ENCODE measurements around the gene NPIPA1.
"Not testable (repeated sequence)": the region's sequence is repeated elsewhere in the genome, so short reads cannot be mapped to it uniquely, and the experiment has no call there.

Gene NPIPA1

DNA sequence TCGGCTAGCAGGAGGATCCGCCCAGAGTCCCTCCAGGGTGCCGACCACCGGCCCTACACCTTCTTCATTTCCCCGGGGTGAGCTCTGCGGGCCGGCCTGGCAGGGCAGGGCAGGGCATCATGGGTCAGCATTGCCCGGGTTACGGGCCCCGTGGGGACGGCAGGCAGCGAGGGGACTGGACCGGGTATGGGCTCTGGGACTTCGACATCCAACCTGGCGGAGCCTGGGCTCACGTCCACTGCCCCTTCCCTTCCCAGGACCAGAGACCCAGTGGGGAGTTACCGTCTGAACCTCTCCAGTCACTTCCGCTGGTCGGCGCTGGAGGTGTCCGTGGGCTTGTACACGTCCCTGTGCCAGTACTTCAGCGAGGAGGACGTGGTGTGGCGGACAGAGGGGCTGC lies 7.0 kb upstream of the NPIPA1 start:
- not testable (repeated sequence) for DNase-seq (ENCODE audit: low read depth in 2 of 2)

DNA sequence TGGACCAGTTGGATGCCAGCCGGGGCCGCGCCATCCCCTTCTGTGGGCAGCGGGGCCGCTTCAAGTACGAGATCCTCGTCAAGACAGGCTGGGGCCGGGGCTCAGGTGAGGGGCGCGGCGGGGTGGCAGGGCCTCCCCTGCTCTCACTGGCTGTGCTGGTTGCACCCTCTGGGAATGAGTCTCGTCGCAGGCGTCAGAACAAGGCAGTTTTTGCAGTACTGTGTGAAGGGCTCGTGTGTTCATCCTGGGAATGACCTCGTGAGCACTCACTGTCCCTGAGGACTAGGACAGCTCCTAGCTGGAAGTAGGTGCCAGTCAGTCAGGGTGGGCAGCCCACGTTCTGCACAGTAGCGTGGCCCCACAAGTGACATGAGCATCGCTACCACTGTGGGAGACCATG lies 6.3 kb upstream of the NPIPA1 start:
- DNase-seq (ENCODE audit: low read depth in 2 of 2): not testable (repeated sequence)

DNA sequence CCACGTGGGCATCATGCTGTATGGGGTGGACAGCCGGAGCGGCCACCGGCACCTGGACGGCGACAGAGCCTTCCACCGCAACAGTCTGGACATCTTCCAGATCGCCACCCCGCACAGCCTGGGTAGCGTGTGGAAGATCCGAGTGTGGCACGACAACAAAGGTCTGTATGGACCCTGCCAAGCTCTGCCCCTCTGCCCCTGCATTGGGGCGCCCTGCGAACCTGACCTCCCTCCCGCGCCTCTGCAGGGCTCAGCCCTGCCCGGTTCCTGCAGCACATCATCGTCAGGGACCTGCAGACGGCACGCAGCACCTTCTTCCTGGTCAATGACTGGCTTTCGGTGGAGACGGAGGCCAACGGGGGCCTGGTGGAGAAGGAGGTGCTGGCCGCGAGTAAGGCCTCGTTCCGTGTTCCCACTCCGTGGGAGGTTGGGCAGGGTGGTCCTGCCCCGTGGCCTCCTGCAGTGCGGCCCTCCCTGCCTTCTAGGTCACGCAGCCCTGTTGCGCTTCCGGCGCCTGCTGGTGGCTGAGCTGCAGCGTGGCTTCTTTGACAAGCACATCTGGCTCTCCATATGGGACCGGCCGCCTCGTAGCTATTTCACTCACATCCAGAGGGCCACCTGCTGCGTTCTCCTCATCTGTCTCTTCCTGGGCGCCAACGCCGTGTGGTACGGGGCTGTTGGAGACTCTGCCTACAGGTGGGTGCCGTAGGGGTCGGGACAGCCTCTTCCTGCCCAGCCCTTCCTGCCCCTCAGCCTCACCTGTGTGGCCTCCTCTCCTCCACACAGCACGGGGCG lies 4.5 kb upstream of the NPIPA1 start:
- DNase-seq (ENCODE audit: low read depth in 2 of 2): not testable (repeated sequence)

DNA sequence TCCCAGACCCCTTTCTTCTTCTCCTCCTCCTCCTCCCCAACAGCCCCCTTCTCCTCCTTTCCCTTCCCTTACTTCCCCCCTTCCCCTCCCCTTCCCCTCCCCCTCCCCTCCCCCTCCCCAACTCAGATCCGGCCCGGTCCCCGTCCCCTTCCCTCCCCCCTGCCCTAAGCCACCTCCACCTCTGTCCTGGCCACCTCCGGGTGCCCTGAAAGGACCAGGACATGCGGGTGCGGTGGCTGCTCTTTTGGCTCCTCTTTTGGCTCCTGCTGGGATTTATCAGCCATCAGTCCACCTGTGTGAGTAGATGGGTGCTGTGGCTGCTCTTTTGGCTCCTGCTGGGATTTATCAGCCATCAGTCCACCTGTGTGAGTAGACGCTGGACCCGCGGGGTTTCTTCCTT lies 751 bp downstream of the NPIPA1 start:
- not testable (repeated sequence) for DNase-seq (ENCODE audit: low read depth in 2 of 2)

DNA sequence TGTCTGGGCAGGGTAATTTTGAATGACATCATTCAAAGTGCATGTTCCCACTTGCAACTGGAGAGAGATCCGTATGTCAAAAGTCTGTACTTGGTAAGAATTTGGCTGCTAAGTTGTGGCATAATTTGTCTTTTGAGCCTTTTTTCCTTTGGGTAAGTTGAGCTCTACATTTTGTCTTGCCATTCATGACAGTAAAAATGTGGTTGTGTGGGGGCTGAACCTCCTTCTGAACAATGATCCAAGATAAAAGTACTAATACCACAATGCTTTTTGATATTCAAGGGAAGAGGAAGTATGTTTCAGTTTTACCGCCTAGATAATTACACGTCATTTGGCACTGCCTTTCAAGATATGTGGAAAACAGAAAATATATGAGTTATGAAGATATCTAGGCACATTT lies 5.4 kb downstream of the NPIPA1 start:
- DNase-seq (ENCODE audit: low read depth in 2 of 2): not testable (repeated sequence)

DNA sequence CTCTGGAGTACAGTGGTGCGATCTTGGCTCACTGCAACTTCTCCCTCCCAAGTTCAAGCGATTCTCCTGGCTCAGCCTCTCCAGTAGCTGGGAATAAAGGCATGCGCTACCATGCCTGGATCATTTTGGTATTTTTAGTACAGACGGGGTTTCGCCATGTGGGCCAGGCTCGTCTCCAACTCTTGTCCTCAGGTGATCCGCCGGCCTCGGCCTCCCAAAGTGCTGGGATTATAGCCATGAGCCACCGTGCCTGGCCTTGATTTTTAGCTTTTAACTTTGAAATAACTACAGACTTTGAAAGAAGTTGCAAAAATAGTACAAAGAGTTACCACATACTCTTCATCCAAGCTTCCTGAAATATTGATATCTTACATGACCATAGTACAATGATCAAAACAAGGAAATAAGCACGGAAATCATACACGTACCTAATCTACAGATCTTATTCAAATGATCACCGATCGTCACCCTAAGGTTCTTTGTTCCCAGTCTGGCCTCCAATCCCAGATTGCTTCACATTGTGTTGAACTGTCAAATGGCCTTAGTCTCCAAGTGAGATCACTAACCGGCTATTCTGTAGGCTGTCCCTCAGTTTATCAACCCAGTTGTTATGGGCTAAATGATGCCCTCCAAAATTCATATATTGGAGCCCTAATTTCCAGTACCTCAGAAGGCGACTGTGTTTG lies 18.4 kb downstream of the NPIPA1 start:
- DNase-seq (ENCODE audit: low read depth in 2 of 2): no peak

DNA sequence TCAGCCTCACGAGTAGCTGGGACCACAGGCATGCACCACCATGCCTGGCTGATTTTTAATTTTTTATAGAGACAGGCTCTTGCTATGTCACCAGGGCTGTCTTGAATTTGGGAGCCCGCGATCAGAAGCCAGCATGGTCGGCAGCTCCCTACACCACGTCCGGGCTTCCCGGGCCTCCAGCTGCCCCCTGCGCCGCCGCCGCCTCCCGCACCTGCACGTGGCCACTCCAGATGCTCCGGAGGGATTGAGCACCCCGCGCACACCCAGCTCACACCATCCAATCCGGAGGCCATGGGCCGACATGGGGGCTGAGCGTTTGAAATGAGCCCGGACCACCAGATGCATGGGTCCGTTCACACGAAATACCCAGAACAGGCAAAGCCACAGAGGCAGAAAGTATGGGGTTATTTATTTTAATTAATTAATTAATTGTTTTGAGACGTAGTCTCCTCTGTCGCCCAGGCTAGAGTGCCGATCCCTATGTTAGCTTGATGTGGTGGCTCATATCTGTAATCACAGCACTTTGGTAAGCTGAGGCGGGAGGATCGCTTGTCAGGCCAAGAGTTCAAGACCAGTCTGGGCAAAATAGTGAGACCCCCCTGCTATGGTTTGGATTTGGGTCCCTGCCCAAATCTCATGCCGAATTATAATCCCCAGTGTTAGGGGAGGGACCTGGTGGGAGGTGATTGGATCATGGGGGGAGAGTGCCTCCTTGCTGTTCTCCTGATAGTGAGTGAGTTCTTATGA lies 20.5 kb downstream of the NPIPA1 start:
- no peak for DNase-seq (ENCODE audit: low read depth in 2 of 2)

DNA sequence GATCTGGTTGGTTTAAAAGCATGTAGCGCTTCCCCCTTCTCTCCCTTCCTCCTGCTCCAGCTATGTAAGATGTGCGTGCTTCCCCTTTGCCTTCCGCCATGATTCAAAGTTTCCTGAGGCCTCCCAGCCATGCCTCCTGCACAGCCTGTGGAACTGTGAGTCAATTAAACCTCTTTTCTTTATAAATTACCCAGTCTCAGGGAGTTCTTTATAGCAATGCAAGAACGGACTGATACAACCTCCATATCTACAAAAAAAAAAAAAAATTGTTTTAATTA lies 21.0 kb downstream of the NPIPA1 start:
- DNase-seq (ENCODE audit: low read depth in 2 of 2): no peak

DNA sequence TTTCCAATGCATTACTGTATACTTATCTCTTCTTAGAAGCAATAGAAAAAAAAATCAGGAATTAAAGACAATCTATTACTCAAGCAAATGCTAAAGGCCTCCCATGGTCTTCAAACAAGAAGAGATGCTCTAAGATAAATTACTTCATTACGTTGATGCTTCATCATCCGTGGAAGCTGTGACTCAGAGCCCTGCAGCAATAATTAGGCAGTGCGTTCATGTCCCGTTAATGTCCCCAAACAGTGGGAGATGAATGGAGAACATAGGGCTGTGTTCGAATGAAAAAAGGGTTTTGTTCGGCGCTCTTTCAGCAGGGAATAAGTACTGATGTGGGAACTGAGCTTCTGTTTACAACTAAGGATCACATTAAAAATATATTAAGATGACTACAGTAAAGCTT lies 21.7 kb downstream of the NPIPA1 start:
- DNase-seq (ENCODE audit: low read depth in 2 of 2): no peak

DNA sequence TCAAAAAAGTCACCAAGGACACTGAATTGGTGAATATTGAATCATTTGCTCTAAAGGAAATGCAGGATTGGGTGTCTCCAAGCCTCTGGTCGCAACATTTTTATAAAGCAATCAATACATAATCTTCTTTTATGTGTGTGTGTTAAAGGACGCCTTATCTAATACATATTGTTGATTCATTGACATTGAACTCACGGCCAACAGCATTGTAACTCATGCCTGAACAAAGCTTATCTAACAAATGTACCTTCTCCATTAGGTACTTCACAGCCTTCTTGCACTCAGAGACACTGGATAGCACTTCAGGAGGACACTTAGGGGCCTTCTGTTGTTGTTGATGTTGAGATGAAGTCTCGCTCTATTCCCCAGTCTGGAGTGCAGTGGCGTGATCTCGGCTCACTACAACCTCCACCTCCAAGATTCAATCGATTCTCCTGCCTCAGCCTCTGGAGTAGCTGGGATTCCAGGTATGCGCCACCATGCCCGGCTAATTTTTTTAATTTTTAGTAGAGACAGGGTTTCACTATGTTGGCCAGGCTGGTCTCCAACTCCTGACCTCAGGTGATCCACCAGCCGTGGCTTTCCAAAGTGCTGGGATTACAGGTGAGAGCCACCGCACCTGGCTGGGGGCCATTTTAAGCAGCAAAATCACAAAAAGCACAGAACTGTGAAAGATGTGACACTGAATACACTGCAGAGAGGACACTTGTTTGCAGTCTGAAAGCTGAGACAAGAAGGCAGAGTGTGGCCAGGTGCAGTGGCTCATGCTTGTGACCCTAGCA lies 24.4 kb downstream of the NPIPA1 start:
- DNase-seq (ENCODE audit: low read depth in 2 of 2): no peak

DNA sequence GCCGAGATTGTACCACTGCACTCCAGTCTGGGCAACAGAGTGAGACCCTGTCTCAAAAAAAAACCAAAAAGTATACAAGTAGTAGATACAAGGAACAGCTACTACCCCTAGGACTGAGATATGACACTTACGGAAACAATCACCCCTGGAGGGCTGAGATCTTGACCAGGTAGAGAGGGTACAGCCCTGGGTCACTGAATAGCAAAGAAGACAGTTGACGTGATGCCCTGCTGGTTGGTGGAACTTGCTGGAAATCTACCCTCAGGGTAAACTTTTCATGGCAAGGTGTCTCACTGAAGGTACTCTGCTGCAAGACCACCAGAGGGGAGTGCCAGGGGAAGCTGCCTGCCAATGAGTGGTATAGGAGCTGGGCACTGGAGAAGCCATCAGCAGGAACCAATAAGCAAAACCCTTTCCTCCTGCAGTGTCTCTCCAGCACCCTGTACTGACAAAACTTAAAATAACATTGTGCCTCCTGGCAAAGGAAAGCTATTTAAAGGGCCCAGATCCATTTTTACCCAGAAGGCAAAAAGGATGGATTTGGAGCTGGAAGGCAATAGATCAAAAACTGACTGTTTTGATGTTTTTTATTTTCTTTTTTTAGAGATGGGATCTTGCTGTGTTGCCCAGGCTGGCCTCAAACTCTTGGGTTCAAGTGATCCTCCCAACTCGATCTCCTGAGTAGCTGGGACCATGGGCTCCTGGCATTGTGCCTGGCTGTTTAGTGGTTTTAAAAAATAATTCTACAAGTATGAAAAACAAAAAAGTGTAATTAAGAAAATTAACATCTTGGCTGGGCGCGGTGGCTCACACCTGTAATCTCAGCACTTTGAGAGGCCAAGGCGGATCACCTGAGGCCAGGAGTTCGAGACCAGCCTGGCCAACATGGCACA lies 26.3 kb downstream of the NPIPA1 start:
- DNase-seq (ENCODE audit: low read depth in 2 of 2): no peak

DNA sequence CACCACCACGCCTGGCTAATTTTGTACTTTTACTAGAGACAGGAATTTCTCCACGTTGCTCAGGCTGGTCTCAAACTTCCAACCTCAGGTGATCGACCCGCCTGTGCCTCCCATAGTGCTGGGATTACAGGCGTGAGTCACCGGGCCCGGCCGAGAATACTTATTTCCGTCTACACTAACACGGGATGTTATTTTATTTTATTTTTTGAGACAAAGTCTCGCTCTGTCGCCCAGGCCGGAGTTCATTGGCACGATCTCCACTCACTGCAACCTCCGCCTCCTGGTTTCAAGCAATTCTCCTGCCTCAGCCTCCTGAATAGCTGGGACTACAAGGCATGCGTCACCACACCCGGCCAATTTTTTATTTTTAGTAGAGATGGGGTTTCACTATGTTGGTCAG lies 28.1 kb downstream of the NPIPA1 start:
- DNase-seq (ENCODE audit: low read depth in 2 of 2): no peak

DNA sequence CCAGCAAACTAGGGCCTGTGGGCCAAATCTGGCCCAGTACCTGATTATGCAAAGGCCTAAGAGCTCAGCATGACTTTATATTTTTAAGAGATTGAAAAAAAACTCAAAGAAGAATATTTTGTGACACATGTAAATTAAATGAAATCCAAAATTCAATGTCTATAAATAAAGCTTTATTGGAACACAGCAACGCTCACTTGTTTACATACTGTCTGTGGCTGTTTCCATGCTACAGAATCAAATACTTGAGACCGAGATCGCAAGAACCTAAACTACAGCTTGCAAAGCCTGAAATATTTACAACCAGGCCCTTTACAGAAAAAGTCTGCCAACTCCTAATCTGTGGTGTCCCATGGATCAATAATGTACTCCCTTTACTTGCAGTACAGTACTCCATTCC lies 32.6 kb downstream of the NPIPA1 start:
- not testable (repeated sequence) for DNase-seq (ENCODE audit: low read depth in 2 of 2)

DNA sequence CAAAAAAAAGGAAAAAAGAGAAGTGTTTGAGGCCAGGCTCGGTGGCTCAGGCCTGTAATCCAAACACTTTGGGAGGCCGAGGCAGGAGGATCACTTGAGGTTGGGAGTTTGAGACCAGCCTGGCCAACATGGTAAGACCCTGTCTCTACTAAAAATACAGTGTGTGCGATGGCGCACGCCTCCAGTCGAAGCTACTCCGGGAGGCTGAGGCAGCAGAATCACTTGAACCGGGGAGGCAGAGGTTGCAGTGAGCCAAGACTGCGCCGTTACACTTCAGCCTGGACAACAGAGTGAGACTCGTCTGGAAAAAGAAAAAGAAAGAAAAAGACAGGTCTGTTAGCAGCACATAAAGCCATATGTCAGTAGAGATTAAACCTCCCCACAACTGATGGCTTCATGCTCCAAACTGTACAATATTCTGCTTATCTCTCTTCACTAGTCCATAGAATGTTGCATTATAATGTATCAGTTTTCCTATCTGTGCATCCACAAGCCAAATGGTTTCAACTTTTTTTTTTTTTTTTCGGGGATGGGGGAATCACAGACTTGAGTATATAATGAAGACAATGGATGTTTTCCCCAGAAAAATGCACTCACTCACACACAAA lies 34.5 kb downstream of the NPIPA1 start:
- DNase-seq (ENCODE audit: low read depth in 2 of 2): not testable (repeated sequence)

DNA sequence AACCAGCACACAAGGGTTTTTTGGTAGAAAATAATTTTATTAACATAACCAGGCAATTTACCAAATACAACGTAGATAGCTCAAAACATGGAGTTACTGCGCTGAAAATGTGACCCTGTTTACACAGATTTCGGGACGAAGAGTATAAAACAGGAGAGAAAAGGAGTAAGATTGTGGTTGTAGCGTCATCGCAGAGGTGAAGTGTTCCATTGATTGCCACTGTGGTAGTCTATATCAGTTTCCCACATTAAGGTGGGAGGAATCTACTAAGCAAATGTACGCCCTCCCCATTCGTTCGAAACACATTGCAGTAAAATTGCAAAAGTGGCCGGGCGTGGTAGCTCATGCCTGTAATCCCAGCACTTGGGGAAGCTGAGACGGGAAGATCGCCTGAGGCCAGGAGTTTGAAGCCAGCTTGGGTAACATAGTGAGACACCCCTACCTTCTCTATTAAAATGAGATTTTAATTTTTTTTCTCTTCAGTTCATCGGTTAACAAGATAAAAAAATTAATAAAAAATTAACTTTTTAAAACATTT lies 36.6 kb downstream of the NPIPA1 start:
- not testable (repeated sequence) for DNase-seq (ENCODE audit: low read depth in 2 of 2)

DNA sequence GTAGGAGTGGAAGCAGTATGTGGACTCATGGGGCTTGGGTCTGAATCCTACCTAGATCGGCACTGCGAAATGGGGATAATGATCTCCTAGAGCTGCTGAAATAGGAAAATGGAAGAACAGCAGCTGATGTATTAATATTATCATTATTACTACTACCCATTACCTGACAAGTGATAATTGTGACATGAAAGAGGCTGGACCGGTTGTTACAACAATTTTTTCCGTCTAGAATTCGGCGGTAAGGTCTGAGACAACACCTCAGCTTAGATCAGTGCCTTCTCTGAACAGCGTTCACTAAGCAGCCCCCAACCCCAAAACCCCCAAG lies 37.0 kb downstream of the NPIPA1 start:
- DNase-seq (ENCODE audit: low read depth in 2 of 2): peak; percentile 20 to 23

DNA sequence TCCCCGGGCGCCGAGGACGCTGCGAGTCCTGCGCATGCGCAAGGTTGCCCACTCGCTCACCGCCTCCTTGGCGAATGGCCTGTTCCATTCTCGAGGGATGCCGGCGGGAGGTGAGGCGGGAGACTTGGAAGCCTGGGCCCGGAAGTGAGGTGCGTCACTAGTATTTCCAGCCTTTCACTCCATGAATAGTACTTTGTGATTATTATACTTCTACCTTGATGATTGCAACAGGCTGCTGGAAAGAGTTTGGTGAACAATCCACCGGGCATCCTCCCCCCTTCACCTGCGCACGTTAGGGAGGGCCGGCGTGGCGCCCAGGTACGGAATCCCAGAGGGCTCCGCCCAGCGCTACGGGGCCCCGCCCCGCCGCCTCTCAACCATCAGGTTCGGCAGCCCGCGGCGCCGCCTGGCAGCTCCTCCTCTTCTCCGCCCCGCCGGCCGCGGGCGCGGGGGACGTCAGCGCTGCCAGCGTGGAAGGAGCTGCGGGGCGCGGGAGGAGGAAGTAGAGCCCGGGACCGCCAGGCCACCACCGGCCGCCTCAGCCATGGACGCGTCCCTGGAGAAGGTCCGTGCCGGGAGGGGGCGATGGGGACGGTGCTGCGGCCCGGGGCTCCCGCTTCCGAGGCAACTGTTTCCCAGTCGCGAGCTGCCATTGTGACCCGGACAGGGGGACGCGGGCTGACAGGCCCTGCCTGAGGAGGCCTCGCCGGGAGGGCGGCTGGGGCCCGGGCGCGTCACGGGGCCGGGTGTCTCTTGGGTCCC lies 37.6 kb downstream of the NPIPA1 start, which contains the start of gene PDXDC1:
Gene PDXDC1, plus strand, starts transcription at position 371 of the 762 bp plus-strand sequence. Its CDS starts 174 bp downstream, at position 545.
- DNase-seq (ENCODE audit: low read depth in 2 of 2): peak; percentile 81

DNA sequence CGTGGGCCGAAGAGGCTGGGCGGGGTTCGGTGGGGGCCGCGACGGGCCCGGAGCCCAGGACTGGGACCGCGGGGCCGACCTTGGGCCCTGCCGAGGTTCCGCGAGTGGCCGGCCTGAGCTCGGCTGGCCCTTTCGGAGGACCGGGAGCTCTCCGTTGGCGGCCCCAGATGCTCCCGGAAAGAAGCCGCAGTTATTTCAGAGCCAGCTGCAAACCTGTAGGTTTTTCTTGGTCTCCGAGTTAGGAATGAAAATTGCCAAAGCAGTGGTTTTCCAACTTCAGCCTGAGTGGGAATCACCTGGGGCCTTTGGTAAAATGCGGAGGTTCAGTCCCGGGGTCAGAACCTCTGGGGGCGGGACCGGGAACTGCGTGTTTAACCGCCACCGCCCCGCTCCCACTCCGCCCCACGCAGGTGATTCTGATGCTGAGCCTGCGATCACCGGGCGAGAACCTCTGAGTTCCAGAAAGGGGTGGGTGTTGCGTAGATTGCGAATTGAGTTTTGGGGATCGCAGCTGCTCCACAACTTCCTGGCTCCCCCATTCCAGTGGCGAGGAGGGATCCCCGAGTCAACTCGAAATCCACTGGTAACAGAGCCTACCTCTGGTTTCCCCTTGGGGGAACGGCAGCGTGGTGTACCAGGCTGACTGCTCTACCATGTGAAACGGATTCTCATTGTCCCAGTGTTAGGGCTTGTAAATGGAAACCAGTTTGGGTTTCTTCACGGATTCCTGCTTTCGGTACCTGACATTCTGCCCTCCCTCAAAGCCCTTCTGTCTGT lies 38.4 kb downstream of the NPIPA1 start:
- DNase-seq (ENCODE audit: low read depth in 2 of 2): not testable (repeated sequence)

Measured in fibroblast of skin of left quadriceps (primary cell).